Choroid plexus epithelial cell (primary cell): ENCODE measurements around the gene SRF.

ENCODE experiments used
- DNase-seq: peaks from one replicate; pipeline ENCODE4 v3.0.0-alpha.2; 2010; ENCODE audit warnings: low read depth
- H3K4me3 ChIP-seq: 2 replicates; pipeline ENCODE4 v1.5.1; 2011; ENCODE audit warnings: low read depth, mild to moderate bottlenecking, control low read depth, low read length, moderate library complexity
- CTCF ChIP-seq: conservative IDR thresholded peaks from 2 replicates; pipeline ENCODE4 v1.5.1; 2011; ENCODE audit warnings: low read depth, mild to moderate bottlenecking, control low read depth, inconsistent platforms, low read length, moderate library complexity

SRF gene

GRCh38 chr6:43213431-43213830, 42.4 kb downstream of the SRF start:
- H3K4me3 ChIP-seq: no peak overlapping the region
- no peak for DNase-seq
- no peak for TF ChIP-seq CTCF

GRCh38 chr6:43215066-43215465, 44.0 kb downstream of the SRF start:
- DNase-seq: no peak
- TF ChIP-seq CTCF: no peak
- no peak overlapping the region for H3K4me3 ChIP-seq

- H3K4me3 ChIP-seq: no peak overlapping the region
- no peak for TF ChIP-seq CTCF
- DNase-seq: no peak
Measured at GRCh38 chr6:43216200-43216599, 45.1 kb downstream of the SRF start.

GRCh38 chr6:43217351-43217750, 46.3 kb downstream of the SRF start:
- no peak for TF ChIP-seq CTCF
- no peak overlapping the region for H3K4me3 ChIP-seq
- no peak for DNase-seq

DNA sequence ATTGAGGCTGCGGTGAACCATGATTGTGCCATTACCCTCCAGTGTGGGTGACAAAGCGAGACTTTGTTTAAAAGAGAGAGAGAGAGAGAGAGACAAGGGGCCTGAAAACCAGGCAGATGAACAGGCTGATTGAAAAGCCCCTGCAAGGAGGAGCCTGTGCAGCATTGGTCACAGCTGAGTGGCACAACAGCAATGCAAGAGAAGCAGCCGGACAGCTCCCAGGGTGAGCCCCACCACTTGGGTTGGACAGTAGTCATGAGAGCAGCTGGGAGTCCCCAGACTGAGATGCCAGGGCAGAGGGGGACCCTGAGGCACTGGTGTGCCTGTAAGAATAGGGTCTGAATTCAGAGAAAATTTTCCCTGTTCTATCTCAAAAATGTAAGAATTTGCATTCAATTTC, 48.0 kb downstream of the SRF start:
- DNase-seq: no peak
- no peak overlapping the region for H3K4me3 ChIP-seq
- no peak for TF ChIP-seq CTCF

- no peak for TF ChIP-seq CTCF
- DNase-seq: no peak
- no peak overlapping the region for H3K4me3 ChIP-seq
Measured at GRCh38 chr6:43219814-43220213, 48.7 kb downstream of the SRF start.

DNA sequence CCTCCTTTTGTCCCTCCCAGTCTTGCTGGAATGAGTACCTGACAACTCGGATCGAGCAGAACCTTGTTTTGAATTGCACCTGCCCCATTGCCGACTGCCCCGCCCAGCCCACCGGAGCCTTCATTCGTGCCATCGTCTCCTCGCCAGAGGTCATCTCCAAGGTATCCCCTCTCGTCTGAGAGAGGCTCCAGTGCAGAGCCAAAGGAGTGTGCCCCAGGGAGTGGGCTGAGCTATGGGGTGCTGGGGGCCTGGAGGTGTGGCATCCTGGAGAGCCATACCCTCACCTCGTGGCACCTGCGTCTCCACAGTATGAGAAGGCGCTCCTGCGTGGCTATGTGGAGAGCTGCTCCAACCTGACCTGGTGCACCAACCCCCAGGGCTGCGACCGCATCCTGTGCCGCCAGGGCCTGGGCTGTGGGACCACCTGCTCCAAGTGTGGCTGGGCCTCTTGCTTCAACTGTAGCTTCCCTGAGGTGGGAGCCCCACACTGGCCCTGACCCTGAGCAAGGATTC, 49.4 kb downstream of the SRF start:
- DNase-seq: no peak
- no peak overlapping the region for H3K4me3 ChIP-seq
- TF ChIP-seq CTCF: no peak
